HepG2 (cell line): Measurements from ENCODE around the gene ARPC1A. TPM values are rescaled to one million over a fixed set of nuclear protein-coding genes. Genes with fewer than 3 reads are reported as not detected.

ENCODE experiments used
- AHR ChIP-seq: IDR thresholded peaks from 2 replicates; pipeline ENCODE4 v1.6.1; 2018; ENCODE audit warnings: missing genetic modification reagents, missing compliant biosample characterization
- ATRX ChIP-seq: sonication (generic); formaldehyde crosslinking; IDR thresholded peaks from 2 replicates; pipeline ENCODE4 v1.4.0; 2020; ENCODE audit warnings: missing genetic modification reagents, borderline replicate concordance
- CBX5 ChIP-seq: sonication (generic); formaldehyde crosslinking; IDR thresholded peaks from 2 replicates; pipeline ENCODE4 v1.4.0; 2020; ENCODE audit warnings: missing genetic modification reagents, borderline replicate concordance
- CCDC6 ChIP-seq: sonication (generic); formaldehyde crosslinking; IDR thresholded peaks from 2 replicates; pipeline ENCODE4 v1.8.1; 2022; ENCODE audit warnings: mild to moderate bottlenecking, missing genetic modification reagents, moderate library complexity
- FOXJ3 ChIP-seq: sonication (generic); formaldehyde crosslinking; IDR thresholded peaks from 2 replicates; pipeline ENCODE4 v1.4.0; 2020; ENCODE audit warnings: missing genetic modification reagents, mild to moderate bottlenecking, borderline replicate concordance
- GATA4 ChIP-seq: sonication (generic); IDR thresholded peaks from 2 replicates; pipeline ENCODE4 v1.6.1; 2016; ENCODE audit warnings: antibody characterized with exemption, low read depth, borderline replicate concordance
- HNRNPLL ChIP-seq: fragments of 200-400 bp; formaldehyde crosslinking; IDR thresholded peaks from 2 replicates; pipeline ENCODE4 v1.6.1; 2017; ENCODE audit warnings: mild to moderate bottlenecking, low read depth, low read length; ENCODE audit not compliant: poor library complexity, severe bottlenecking
- NCOR1 ChIP-seq: fragments of 200-600 bp; sonication (generic); IDR thresholded peaks from 2 replicates; pipeline ENCODE4 v1.7.0; 2017; ENCODE audit warnings: antibody characterized with exemption, low read length, borderline replicate concordance
- NKX3-1 ChIP-seq: sonication (generic); formaldehyde crosslinking; IDR thresholded peaks from 2 replicates; pipeline ENCODE4 v1.5.0; 2020; ENCODE audit warnings: missing genetic modification reagents
- NPAS2 ChIP-seq: sonication (generic); formaldehyde crosslinking; IDR thresholded peaks from 2 replicates; pipeline ENCODE4 v1.8.0; 2022; ENCODE audit warnings: mild to moderate bottlenecking, missing genetic modification reagents, borderline replicate concordance
- PAWR ChIP-seq: sonication (generic); formaldehyde crosslinking; IDR thresholded peaks from 2 replicates; pipeline ENCODE4 v1.4.0; 2020; ENCODE audit warnings: missing genetic modification reagents, mild to moderate bottlenecking, borderline replicate concordance
- RBFOX2 ChIP-seq: fragments of 200-400 bp; formaldehyde crosslinking; IDR thresholded peaks from 2 replicates; pipeline ENCODE4 v1.6.1; 2017; ENCODE audit warnings: low read depth, mild to moderate bottlenecking, low read length
- SP4 ChIP-seq: sonication (generic); formaldehyde crosslinking; IDR thresholded peaks from 2 replicates; pipeline ENCODE4 v1.8.1; 2023; ENCODE audit warnings: mild to moderate bottlenecking, missing genetic modification reagents
- XRCC5 ChIP-seq: fragments of 200-400 bp; formaldehyde crosslinking; optimal IDR thresholded peaks from 2 replicates; pipeline ENCODE3; 2017; ENCODE audit warnings: mild to moderate bottlenecking, low read length
- ZFP36L1 ChIP-seq: sonication (generic); formaldehyde crosslinking; IDR thresholded peaks from 2 replicates; pipeline ENCODE4 v1.8.0; 2022; ENCODE audit warnings: mild to moderate bottlenecking, missing genetic modification reagents, moderate library complexity
- ZIK1 ChIP-seq: sonication (generic); formaldehyde crosslinking; IDR thresholded peaks from 2 replicates; pipeline ENCODE4 v1.5.0; 2020; ENCODE audit warnings: mild to moderate bottlenecking, low read depth, missing genetic modification reagents, borderline replicate concordance
- ZNF17 ChIP-seq: sonication (generic); formaldehyde crosslinking; IDR thresholded peaks from 2 replicates; pipeline ENCODE4 v1.5.0; 2020; ENCODE audit warnings: mild to moderate bottlenecking, missing genetic modification reagents
- ZNF30 ChIP-seq: sonication (generic); formaldehyde crosslinking; IDR thresholded peaks from 2 replicates; pipeline ENCODE4 v1.5.0; 2020; ENCODE audit warnings: mild to moderate bottlenecking, missing genetic modification reagents
- ZNF333 ChIP-seq: sonication (generic); formaldehyde crosslinking; IDR thresholded peaks from 2 replicates; pipeline ENCODE4 v1.4.0; 2020; ENCODE audit warnings: mild to moderate bottlenecking, missing genetic modification reagents, borderline replicate concordance
- ZNF484 ChIP-seq: sonication (generic); formaldehyde crosslinking; IDR thresholded peaks from 2 replicates; pipeline ENCODE4 v1.5.1; 2020; ENCODE audit warnings: mild to moderate bottlenecking, low read depth, missing genetic modification reagents, borderline replicate concordance
- ZNF720 ChIP-seq: sonication (generic); formaldehyde crosslinking; IDR thresholded peaks from 2 replicates; pipeline ENCODE4 v1.4.0; 2020; ENCODE audit warnings: missing genetic modification reagents
- polyA plus RNA-seq, 8 experiments: library from polyadenylated mRNA; depleted of rRNA in 3 of 8; stranded (reverse) in 7 of 8; unstranded in 1 of 8; fragments of >200 nt; fragmentation: Illumina TruSeq in 4 of 8; extraction: Trizol in 4 of 8; gene quantifications; 2 replicates each; pipeline versions ENCODE4 v1.2.1 to v1.2.3, GENCODE V29; 2011 to 2016; ENCODE audit warnings: low read depth in 4 of 8, missing spikeins in 1 of 8, mixed read lengths in 1 of 8; ENCODE audit not compliant: insufficient read depth in 1 of 8
- total RNA-seq, 5 experiments: library from RNA; depleted of rRNA; stranded (reverse); fragments of >200 nt; fragmentation: Illumina TruSeq; extraction: Trizol; gene quantifications; 2 replicates each; pipeline ENCODE4 v1.2.3, GENCODE V29; 2016; ENCODE audit warnings: low read depth in 1 of 5
- TF ChIP-seq, protein P1 (sequence below): sonication (generic); formaldehyde crosslinking; IDR thresholded peaks from 2 replicates; pipeline ENCODE4 v1.4.0; 2020; ENCODE audit warnings: missing genetic modification reagents
- TF ChIP-seq, protein P2 (sequence below): sonication (generic); formaldehyde crosslinking; IDR thresholded peaks from 2 replicates; pipeline ENCODE4 v1.5.0; 2020; ENCODE audit warnings: missing genetic modification reagents
- TF ChIP-seq, protein P3 (sequence below): sonication (generic); formaldehyde crosslinking; conservative IDR thresholded peaks from 2 replicates; pipeline ENCODE4 v1.4.0; 2020; ENCODE audit warnings: missing genetic modification reagents
- TF ChIP-seq, protein P4 (sequence below): sonication (generic); formaldehyde crosslinking; IDR thresholded peaks from 2 replicates; pipeline ENCODE4 v1.4.0; 2020; ENCODE audit warnings: missing genetic modification reagents

ARPC1A gene
- total and polyA plus RNA-seq, 2 of the 13 experiments (the other 11 are each of a cell fraction or from before 2014, with no cell fraction given), result 44.3 to 88.5 TPM

DNA sequence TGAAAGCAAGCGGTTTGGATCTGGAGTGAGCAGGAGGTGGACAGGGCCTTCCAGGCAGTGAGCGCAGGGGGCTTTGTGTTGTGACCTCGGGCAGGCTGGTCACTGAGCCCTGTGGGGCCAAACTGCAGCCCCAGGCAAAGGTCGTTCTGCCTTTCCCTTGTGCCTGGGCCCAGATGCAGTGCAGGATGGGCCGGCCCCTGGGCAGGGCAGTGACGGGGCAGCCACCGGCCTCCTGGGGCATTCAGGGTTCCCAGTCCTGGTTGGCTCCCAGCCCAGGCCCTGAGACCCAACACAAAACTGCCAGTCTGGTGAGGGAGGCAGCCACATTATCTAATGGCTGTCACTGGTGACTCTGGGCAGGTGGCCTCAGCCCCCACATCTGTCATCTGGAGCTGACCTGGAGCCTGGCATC is 56.0 kb downstream of the ARPC1A start (continued):
- no peak for TF ChIP-seq ZNF17 (CRISPR knock-in tag)
- no peak for TF ChIP-seq ATRX
- TF ChIP-seq AHR (CRISPR knock-in tag), result no peak
- TF ChIP-seq, protein P1, sequence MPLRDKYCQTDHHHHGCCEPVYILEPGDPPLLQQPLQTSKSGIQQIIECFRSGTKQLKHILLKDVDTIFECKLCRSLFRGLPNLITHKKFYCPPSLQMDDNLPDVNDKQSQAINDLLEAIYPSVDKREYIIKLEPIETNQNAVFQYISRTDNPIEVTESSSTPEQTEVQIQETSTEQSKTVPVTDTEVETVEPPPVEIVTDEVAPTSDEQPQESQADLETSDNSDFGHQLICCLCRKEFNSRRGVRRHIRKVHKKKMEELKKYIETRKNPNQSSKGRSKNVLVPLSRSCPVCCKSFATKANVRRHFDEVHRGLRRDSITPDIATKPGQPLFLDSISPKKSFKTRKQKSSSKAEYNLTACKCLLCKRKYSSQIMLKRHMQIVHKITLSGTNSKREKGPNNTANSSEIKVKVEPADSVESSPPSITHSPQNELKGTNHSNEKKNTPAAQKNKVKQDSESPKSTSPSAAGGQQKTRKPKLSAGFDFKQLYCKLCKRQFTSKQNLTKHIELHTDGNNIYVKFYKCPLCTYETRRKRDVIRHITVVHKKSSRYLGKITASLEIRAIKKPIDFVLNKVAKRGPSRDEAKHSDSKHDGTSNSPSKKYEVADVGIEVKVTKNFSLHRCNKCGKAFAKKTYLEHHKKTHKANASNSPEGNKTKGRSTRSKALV (CRISPR knock-in tag), result no peak
- no peak for TF ChIP-seq PAWR
- no peak for TF ChIP-seq ZNF484 (CRISPR knock-in tag)
- no peak for TF ChIP-seq NKX3-1 (CRISPR knock-in tag)
- no peak for TF ChIP-seq HNRNPLL
- TF ChIP-seq, protein P2, sequence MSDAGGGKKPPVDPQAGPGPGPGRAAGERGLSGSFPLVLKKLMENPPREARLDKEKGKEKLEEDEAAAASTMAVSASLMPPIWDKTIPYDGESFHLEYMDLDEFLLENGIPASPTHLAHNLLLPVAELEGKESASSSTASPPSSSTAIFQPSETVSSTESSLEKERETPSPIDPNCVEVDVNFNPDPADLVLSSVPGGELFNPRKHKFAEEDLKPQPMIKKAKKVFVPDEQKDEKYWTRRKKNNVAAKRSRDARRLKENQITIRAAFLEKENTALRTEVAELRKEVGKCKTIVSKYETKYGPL (CRISPR knock-in tag), result no peak
- TF ChIP-seq, protein P3, sequence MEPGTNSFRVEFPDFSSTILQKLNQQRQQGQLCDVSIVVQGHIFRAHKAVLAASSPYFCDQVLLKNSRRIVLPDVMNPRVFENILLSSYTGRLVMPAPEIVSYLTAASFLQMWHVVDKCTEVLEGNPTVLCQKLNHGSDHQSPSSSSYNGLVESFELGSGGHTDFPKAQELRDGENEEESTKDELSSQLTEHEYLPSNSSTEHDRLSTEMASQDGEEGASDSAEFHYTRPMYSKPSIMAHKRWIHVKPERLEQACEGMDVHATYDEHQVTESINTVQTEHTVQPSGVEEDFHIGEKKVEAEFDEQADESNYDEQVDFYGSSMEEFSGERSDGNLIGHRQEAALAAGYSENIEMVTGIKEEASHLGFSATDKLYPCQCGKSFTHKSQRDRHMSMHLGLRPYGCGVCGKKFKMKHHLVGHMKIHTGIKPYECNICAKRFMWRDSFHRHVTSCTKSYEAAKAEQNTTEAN, result no peak
- TF ChIP-seq, protein P4, sequence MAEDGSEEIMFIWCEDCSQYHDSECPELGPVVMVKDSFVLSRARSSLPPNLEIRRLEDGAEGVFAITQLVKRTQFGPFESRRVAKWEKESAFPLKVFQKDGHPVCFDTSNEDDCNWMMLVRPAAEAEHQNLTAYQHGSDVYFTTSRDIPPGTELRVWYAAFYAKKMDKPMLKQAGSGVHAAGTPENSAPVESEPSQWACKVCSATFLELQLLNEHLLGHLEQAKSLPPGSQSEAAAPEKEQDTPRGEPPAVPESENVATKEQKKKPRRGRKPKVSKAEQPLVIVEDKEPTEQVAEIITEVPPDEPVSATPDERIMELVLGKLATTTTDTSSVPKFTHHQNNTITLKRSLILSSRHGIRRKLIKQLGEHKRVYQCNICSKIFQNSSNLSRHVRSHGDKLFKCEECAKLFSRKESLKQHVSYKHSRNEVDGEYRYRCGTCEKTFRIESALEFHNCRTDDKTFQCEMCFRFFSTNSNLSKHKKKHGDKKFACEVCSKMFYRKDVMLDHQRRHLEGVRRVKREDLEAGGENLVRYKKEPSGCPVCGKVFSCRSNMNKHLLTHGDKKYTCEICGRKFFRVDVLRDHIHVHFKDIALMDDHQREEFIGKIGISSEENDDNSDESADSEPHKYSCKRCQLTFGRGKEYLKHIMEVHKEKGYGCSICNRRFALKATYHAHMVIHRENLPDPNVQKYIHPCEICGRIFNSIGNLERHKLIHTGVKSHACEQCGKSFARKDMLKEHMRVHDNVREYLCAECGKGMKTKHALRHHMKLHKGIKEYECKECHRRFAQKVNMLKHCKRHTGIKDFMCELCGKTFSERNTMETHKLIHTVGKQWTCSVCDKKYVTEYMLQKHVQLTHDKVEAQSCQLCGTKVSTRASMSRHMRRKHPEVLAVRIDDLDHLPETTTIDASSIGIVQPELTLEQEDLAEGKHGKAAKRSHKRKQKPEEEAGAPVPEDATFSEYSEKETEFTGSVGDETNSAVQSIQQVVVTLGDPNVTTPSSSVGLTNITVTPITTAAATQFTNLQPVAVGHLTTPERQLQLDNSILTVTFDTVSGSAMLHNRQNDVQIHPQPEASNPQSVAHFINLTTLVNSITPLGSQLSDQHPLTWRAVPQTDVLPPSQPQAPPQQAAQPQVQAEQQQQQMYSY (CRISPR knock-in tag), result no peak
- no peak for TF ChIP-seq NCOR1
- no peak for TF ChIP-seq ZFP36L1 (CRISPR knock-in tag)
- TF ChIP-seq ZNF720 (CRISPR knock-in tag), result no peak
- no peak for TF ChIP-seq ZIK1
- TF ChIP-seq XRCC5, result no peak
- TF ChIP-seq SP4, result no peak
- TF ChIP-seq CBX5, result no peak
- no peak; the same call in 1 of the 2 replicates for TF ChIP-seq ZNF333 (CRISPR knock-in tag)
- no peak for TF ChIP-seq NPAS2
- no peak for TF ChIP-seq CCDC6 (CRISPR knock-in tag)
- peak; percentile 64 for TF ChIP-seq RBFOX2
- no peak for TF ChIP-seq FOXJ3
- TF ChIP-seq GATA4, result no peak
- no peak for TF ChIP-seq ZNF30
